K562 (cell line): ENCODE data around the gene NECTIN4. TPM values are rescaled to one million over a fixed set of nuclear protein-coding genes. Genes with fewer than 3 reads are reported as not detected.
"Not testable (repeated sequence)": the region's sequence is repeated elsewhere in the genome, so short reads cannot be mapped to it uniquely, and the experiment has no call there.

ENCODE experiments used
- ATAC-seq: fragments of 200-7000 bp; cut with Tn5 transposase; 3 replicates; pipeline ENCODE4 v1.9.1; 2020; ENCODE audit warnings: moderate library complexity
- BruUV-seq: library from RNA; stranded (reverse); fragments of 400-500 nt; replicated peaks from 2 replicates; lab custom pipeline; 2021; lab: Mats Ljungman, UMichigan
- CTCF ChIA-PET: fragments of 300-600 bp; formaldehyde crosslinking; extraction: SDS; loops from one replicate; lab custom pipeline; 2021; ENCODE audit warnings: low intra/inter-chr PET ratio; lab: Yijun Ruan, JAX
- POLR2A ChIA-PET: fragments of 300-600, 350-650 bp; sonication (Branson Sonifier 250); formaldehyde crosslinking; extraction: SDS; loops from one replicate; lab custom pipeline; 2021; ENCODE audit warnings: antibody characterized with exemption, inconsistent platforms; lab: Yijun Ruan, JAX
- DNase-seq, 4 experiments: peaks; one replicate each; pipeline versions ENCODE4 v3.0.0 to v3.0.0-alpha.2; 2011 to 2018; ENCODE audit warnings: low spot score in 3 of 4, mixed read lengths in 3 of 4; ENCODE audit errors: extremely low read depth in 1 of 4
- FAIRE-seq: peaks from 2 replicates; lab custom pipeline; 2011; peaks lifted over from hg19 to GRCh38; lab: Jason Lieb, UNC
- H2AFZ ChIP-seq: 2 replicates; pipeline ENCODE4 v1.6.0; 2011; ENCODE audit warnings: low read depth, low read length, control low read depth, inconsistent platforms
- H3K27ac ChIP-seq: fragments of 200-600 bp; 3 replicates; pipeline ENCODE4 v1.8.0; 2011; ENCODE audit warnings: low read depth, mild to moderate bottlenecking, control low read depth, inconsistent platforms, low read length, moderate library complexity, mixed read lengths; ENCODE audit errors: extremely low read depth
- H3K27me3 ChIP-seq, 2 experiments: fragments of 300-600 bp in 1 of 2; 2 replicates in 1 of 2; 3 replicates in 1 of 2; pipeline versions ENCODE4 v1.6.0 to v1.8.0; 2011; ENCODE audit warnings: inconsistent platforms in 2 of 2, low read length in 2 of 2, mild to moderate bottlenecking in 1 of 2, mixed read lengths in 1 of 2, moderate library complexity in 1 of 2; ENCODE audit not compliant: control insufficient read depth in 2 of 2, insufficient read depth in 2 of 2
- H3K36me3 ChIP-seq: fragments of 300-600 bp; 3 replicates; pipeline ENCODE4 v1.8.0; 2011; ENCODE audit warnings: mild to moderate bottlenecking, low read length, inconsistent platforms; ENCODE audit not compliant: control insufficient read depth, insufficient read depth
- H3K4me1 ChIP-seq, 2 experiments: fragments of 200-600 bp in 1 of 2; replicated peaks in 1 of 2; 2 replicates in 1 of 2; 3 replicates in 1 of 2; pipeline versions ENCODE4 v1.5.1 to v1.8.0; 2011; ENCODE audit warnings: inconsistent platforms in 2 of 2, low read length in 2 of 2, mild to moderate bottlenecking in 1 of 2, mixed read lengths in 1 of 2, moderate library complexity in 1 of 2; ENCODE audit not compliant: control insufficient read depth in 2 of 2, insufficient read depth in 2 of 2
- H3K4me2 ChIP-seq: 2 replicates; pipeline ENCODE4 v1.6.1; 2011; ENCODE audit warnings: low read length, control low read depth, inconsistent platforms, mixed read lengths; ENCODE audit not compliant: insufficient read depth
- H3K4me3 ChIP-seq: fragments of 200-600 bp; sonication (generic), shearing (Covaris generic); 2 replicates; pipeline ENCODE4 v1.5.1; 2016; ENCODE audit warnings: control low read depth, inconsistent platforms
- H3K79me2 ChIP-seq: fragments of 200-600 bp; 3 replicates; pipeline ENCODE4 v1.8.0; 2011; ENCODE audit warnings: low read length, inconsistent platforms; ENCODE audit not compliant: control insufficient read depth, insufficient read depth
- H3K9ac ChIP-seq, 2 experiments: 2 replicates each; pipeline versions ENCODE4 v1.6.0 to v1.6.1; 2011; ENCODE audit warnings: low read depth in 2 of 2, low read length in 2 of 2, control low read depth in 1 of 2, inconsistent platforms in 1 of 2, mild to moderate bottlenecking in 1 of 2, mixed read lengths in 1 of 2; ENCODE audit not compliant: insufficient read depth in 1 of 2
- H3K9me1 ChIP-seq: one replicate; pipeline ENCODE4 v1.6.0; 2011; ENCODE audit warnings: inconsistent platforms, mild to moderate bottlenecking, low read length, moderate library complexity; ENCODE audit not compliant: control insufficient read depth, insufficient read depth
- H3K9me3 ChIP-seq: replicated peaks from 2 replicates; pipeline ENCODE4 v1.5.1; 2011; ENCODE audit warnings: low read depth, low read length, inconsistent platforms; ENCODE audit not compliant: control insufficient read depth, insufficient read depth
- H4K20me1 ChIP-seq: replicated peaks from 2 replicates; pipeline ENCODE4 v1.6.1; 2011; ENCODE audit warnings: low read length, inconsistent platforms, mixed read lengths; ENCODE audit not compliant: control insufficient read depth, insufficient read depth
- ZFP91 ChIP-seq: sonication (generic); formaldehyde crosslinking; IDR thresholded peaks from 2 replicates; pipeline ENCODE4 v1.8.0; 2022; ENCODE audit warnings: mild to moderate bottlenecking, missing genetic modification reagents
- WGBS: fragments of 100-300 bp; shearing (Covaris generic); methylation state at CpG from one replicate; pipeline ENCODE4 v1.1.6; 2016; ENCODE audit warnings: low coverage, mixed read lengths; ENCODE audit not compliant: insufficient coverage; ENCODE audit errors: missing lambda C conversion rate; 5-methylcytosine and 5-hydroxymethylcytosine counted together
- in situ Hi-C: fragments of 300-500 bp; cut with MboI; formaldehyde crosslinking; loops from 4 replicates; pipeline ENCODE4 v1.15.0; 2018; ENCODE audit warnings: inconsistent platforms, mixed read lengths
- intact Hi-C: fragments of 100-400 bp; cut with micrococcal nuclease; formaldehyde crosslinking; loops from 2 replicates; pipeline ENCODE4 v1.14.2; 2022
- polyA plus RNA-seq, 8 experiments: library from polyadenylated mRNA; depleted of rRNA in 4 of 8; stranded (reverse) in 5 of 8; unstranded in 3 of 8; fragments of >200 nt; fragmentation: Nextera tagmentation in 2 of 8; fragmentation: Illumina TruSeq in 1 of 8; extraction: Ambion mirVana in 2 of 8; extraction: Trizol in 1 of 8; gene quantifications; 2 replicates each; pipeline versions ENCODE4 v1.2.1 to v1.2.3, GENCODE V29; 2011 to 2014; ENCODE audit warnings: inconsistent platforms in 1 of 8, missing spikeins in 1 of 8
- total RNA-seq, 7 experiments: library from RNA; depleted of rRNA in 6 of 7; stranded (reverse); fragments of >200 nt in 6 of 7; fragmentation: Illumina TruSeq in 2 of 7; extraction: Trizol in 2 of 7; gene quantifications; 2 replicates each; pipeline versions ENCODE4 v1.2.1 to v1.2.3, GENCODE V29; 2011 to 2021; ENCODE audit warnings: low replicate concordance in 1 of 7

The NECTIN4 gene
- total and polyA plus RNA-seq, 9 of the 15 experiments (the other 6 are each of a cell fraction or from before 2014, with no cell fraction given): 0.01 to 0.09 TPM; not detected in 7

DNA sequence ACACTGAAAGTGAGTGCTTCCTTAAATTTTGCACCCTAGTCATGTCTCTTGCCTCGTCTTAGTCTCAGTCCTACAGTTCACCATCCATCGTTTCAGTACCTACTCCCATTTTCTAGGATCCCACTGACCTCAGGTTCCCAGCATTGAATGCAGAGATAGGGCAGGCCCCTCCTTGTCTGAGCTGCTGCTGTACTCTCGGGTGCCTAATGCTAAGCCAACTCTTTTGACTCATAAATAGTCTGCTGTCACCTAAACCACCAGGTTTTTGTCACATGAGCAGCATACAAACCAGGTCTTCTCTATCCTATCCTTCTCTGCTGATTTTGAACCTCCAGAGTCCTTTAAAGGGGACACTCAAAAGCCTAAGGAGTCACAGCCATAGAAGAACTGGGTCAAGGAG, 22.7 kb downstream of the NECTIN4 start (continued):
- no peak for TF ChIP-seq ZFP91 (CRISPR knock-in tag)

- ChIA-PET CTCF (interaction anchor here (0.6 kb wide), 1 partner anchor 58 kb away, joined by 4 read pairs; no protein-coding TSS in a partner anchor), POLR2A (interaction anchor here (1.6 to 2.2 kb wide), 2 partner anchors 13 to 20 kb away, joined by 4 to 11 read pairs; partner anchors contain the start of gene USF1)
- peaks cover 7 to 18% of the 10 kb centered on the region in 2 experiments; a peak in 4 of 5 replicates for H3K4me1 ChIP-seq
- H3K36me3 ChIP-seq, BruUV-seq, in situ Hi-C loops, intact Hi-C loops, H3K9me1 ChIP-seq, H3K27ac ChIP-seq, H3K4me3 ChIP-seq, DNase-seq, H3K9me3 ChIP-seq, FAIRE-seq, ATAC-seq, H2AFZ ChIP-seq, H3K4me2 ChIP-seq, H4K20me1 ChIP-seq, H3K79me2 ChIP-seq, H3K27me3 ChIP-seq, H3K9ac ChIP-seq: not testable (repeated sequence)
- WGBS: 50% methylated on average over 7 of the region's 7 CpGs
Observed at GRCh38 chr1:161065681-161066080, 23.7 kb downstream of the NECTIN4 start.

DNA sequence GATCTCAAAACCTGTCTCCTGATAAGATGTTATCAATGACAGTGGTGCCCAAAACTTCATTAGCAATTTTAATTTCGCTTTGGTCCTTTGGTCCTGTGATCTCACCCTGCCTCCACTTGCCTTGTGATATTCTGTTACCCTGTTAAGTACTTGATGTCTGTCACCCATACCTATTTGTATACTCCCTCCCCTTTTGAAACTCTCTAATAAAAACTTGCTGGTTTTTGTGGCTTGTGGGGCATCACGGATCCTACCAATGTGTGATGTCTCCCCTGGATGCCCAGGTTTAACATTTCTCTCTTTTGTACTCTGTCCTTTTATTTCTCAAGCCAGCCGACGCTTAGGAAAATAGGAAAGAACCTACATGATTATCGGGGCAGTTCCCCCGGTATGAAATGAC, 25.4 kb downstream of the NECTIN4 start:
- H3K4me3 ChIP-seq, H3K9ac ChIP-seq, H3K9me1 ChIP-seq, H3K27ac ChIP-seq, ATAC-seq, H3K27me3 ChIP-seq, DNase-seq, H3K36me3 ChIP-seq, H3K4me2 ChIP-seq, in situ Hi-C loops, H4K20me1 ChIP-seq, H3K79me2 ChIP-seq, H3K9me3 ChIP-seq, FAIRE-seq, CTCF ChIA-PET, H2AFZ ChIP-seq, BruUV-seq, intact Hi-C loops: not testable (repeated sequence)
- POLR2A ChIA-PET: interaction anchor here (2.2 kb wide), 1 partner anchor 18 kb away, joined by 11 read pairs; the partner anchor contains the start of gene USF1
- peaks cover 0 to 18% of the 10 kb centered on the region in 2 experiments for H3K4me1 ChIP-seq
- 4% methylated on average over 6 of the region's 6 CpGs for WGBS
